RPMI8226 (cell line): Measurements from ENCODE around the gene CXorf49.
"Not testable (repeated sequence)": the region's sequence is repeated elsewhere in the genome, so short reads cannot be mapped to it uniquely, and the experiment has no call there.

Source experiments
- DNase-seq: peaks from one replicate; pipeline ENCODE4 v3.0.0-alpha.2; 2015

CXorf49 gene

GRCh38 chrX:71718185-71718584, at the start of gene CXorf49:
Gene CXorf49, minus strand, starts transcription at chrX:71718285. Its CDS starts 134 bp downstream, at chrX:71718151.
- DNase-seq = not testable (repeated sequence)

DNA sequence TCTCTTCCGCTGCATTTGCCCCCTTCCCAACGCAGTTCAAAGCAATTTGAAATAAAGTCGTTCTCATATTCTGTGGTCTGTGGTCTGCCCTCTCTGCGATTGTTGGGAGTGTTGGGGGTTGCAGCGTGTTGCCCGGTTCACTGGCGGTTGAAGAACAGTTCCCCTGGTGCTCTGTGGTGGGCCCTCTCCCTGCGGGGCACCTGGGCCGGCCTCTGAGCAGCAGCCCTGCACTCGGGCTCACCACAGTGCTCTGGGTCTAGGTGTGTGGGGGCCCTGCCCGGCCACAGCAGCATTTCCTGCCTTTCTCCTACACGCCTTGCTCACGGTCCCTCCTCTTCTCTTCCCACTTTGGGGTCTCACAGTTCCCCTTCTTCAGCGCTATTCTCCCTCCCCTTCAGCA, 49.0 kb upstream of the CXorf49 start:
- not testable (repeated sequence) for DNase-seq

DNA sequence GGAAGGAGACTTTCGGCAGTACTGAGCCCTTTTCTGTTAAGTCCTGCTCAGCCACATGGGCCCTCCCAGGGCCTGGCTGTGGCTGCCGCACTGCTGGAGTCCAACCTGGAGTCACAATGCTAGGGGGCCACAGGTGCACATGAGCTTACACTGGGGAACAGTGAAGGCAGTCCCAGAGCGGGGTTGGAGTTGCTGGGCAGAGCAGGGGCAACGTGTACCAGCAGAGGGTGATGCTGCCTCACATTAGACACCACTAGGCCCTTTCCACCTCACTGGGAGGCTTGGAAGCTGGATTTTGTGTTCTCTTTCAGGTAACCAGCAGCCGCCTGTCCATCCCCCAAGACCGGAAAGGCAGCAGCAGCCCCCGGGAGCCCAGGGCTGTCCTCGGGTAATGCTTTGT, 47.5 kb upstream of the CXorf49 start:
- not testable (repeated sequence) for DNase-seq

GRCh38 chrX:71764832-71765231, 46.7 kb upstream of the CXorf49 start:
- not testable (repeated sequence) for DNase-seq

DNA sequence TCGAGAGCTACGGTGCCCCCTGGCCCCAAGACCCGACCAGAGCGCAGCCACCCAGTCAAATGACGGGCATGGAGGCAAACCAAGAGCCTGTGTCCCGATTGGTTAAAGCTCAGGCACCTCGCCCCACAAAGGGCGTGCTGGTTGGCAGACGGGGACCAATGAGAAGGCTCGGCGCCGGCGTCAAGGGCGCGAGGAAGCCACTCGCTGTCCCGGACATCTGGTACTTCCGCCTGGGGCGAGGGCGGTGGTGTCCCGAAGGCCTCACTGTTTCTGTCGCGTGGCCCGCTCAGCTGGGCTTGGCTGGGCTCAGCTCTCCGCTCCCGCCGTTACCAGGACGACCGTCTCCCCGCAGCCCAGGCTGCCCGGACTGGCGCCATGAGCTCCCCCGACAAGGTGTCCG, 45.0 kb upstream of the CXorf49 start, which contains the start of gene CXorf49B:
Gene CXorf49B, plus strand, starts transcription at position 301 of the 400 bp plus-strand sequence. Its CDS starts 75 bp downstream, at position 376.
- not testable (repeated sequence) for DNase-seq

- not testable (repeated sequence) for DNase-seq
These were observed 42.7 kb upstream of the CXorf49 start for GRCh38 chrX:71760688-71761281.

DNA sequence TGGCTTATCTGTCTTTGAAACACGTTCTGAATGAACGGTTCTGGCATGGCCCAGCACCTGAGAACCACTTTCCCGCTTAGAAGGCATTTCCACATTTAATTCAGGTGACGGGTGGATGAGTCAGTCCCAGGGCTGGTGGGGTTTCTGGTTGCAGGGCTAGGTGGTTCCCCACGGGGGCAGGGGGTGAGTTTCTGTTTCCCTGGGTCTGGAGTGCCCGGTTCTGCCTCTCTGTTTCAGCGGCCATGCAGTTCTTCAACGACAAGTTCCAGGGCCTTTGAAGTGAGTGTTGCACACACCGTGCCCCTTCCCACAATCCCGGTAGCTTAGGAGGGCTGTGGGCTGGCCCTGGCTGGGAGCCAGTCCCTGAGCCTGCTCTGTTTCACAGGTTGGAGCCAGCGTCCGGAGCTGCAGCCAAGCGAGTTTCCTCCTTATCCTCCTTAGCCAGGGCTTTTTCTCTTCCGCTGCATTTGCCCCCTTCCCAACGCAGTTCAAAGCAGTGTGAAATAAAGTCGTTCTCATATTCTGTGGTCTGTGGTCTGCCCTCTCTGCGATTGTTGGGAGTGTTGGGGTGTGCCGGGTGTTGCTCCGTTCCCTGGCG, 2.3 kb upstream of the CXorf49 start:
- not testable (repeated sequence) for DNase-seq

- DNase-seq = not testable (repeated sequence)
These were observed 1.1 kb upstream of the CXorf49 start for GRCh38 chrX:71719195-71719594.

GRCh38 chrX:71716323-71716722, 1.8 kb downstream of the CXorf49 start:
- not testable (repeated sequence) for DNase-seq

DNA sequence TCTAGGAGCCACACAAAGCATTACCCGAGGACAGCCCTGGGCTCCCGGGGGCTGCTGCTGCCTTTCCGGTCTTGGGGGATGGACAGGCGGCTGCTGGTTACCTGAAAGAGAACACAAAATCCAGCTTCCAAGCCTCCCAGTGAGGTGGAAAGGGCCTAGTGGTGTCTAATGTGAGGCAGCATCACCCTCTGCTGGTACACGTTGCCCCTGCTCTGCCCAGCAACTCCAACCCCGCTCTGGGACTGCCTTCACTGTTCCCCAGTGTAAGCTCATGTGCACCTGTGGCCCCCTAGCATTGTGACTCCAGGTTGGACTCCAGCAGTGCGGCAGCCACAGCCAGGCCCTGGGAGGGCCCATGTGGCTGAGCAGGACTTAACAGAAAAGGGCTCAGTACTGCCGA, 2.5 kb downstream of the CXorf49 start:
- DNase-seq = not testable (repeated sequence)

- not testable (repeated sequence) for DNase-seq
These were observed 4.0 kb downstream of the CXorf49 start for GRCh38 chrX:71714064-71714463.

DNA sequence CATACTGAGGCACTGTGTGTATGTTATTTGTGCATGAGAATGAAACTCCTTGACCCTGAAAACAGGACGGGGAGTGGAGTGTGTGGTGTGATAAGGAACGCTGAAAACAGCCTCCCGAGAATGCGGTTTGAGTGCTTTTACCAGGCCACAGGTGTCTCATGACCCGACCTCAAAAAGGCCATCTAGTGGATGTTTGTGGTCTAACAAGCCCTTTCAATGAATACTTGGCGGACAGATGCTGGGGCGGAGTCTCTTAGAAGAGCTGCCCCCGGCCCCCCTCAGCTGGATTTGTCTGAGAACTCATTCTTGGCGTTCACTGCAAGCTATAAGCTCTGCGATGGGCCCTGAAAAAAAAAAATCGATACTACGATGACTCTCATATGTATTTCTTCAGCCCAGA, 15.2 kb downstream of the CXorf49 start:
- DNase-seq = not testable (repeated sequence)

- not testable (repeated sequence) for DNase-seq
These were observed 19.1 kb downstream of the CXorf49 start for GRCh38 chrX:71699023-71699344.

DNA sequence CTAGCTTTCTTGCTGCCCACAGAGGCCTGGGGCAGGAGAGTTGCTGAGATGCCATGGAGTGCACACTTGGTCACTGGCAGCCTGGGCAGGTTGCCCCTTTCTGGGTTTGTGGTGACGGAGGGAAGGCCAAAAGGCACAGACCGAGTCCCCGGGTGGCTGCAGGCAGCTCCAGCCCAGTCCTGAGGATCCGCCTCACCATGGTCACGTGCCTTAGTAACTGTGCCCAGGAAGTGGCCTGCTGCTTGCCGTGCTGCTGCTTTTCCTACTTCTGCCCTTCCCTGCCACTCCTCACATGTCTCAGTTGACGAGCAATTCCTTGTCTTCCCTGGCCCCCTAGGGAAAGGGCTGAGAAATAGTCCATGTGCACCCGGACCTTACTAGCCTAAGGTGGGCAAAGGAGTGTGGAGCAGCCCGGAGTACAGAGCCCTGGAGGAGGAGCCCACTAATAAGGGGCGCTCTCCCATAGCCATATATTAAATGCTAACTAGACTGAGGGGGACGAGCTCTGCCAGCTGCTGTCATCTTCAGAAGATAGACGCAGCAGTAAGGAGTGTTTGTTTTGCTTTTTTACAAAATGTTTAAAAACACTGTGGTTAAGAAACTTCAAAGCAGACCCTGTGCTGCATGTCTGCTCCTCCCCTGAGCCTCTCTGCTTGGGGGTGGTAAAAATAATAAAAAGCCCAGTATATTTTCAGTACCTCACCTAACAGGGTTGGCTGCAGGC, 19.6 kb downstream of the CXorf49 start:
- DNase-seq = not testable (repeated sequence)

GRCh38 chrX:71697466-71698298, 20.4 kb downstream of the CXorf49 start:
- not testable (repeated sequence) for DNase-seq

DNA sequence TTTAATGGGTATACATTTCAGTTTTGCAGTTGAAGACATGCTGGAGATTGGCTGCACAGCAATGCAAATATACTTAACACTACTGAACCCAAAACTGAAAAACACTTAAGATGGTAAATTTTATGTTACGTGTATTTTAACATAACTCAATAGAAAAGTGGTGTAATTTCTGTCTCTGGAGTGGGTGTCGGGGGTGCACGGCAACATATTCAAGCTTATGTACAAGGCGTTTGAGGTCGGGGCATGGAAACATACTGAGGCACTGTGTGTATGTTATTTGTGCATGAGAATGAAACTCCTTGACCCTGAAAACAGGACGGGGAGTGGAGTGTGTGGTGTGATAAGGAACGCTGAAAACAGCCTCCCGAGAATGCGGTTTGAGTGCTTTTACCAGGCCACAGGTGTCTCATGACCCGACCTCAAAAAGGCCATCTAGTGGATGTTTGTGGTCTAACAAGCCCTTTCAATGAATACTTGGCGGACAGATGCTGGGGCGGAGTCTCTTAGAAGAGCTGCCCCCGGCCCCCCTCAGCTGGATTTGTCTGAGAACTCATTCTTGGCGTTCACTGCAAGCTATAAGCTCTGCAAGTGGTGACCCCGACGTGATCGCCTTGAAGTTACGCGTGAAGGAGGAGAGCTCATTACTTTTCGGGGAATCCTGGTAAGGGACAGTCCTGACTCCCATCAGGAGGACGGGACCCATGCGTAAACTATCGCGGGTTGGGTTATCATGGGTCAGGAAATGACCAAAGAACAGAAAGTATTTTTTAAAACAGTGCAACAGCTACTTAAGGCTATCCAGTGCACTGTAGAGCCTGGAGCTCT, 21.2 kb downstream of the CXorf49 start:
- DNase-seq = not testable (repeated sequence)

DNA sequence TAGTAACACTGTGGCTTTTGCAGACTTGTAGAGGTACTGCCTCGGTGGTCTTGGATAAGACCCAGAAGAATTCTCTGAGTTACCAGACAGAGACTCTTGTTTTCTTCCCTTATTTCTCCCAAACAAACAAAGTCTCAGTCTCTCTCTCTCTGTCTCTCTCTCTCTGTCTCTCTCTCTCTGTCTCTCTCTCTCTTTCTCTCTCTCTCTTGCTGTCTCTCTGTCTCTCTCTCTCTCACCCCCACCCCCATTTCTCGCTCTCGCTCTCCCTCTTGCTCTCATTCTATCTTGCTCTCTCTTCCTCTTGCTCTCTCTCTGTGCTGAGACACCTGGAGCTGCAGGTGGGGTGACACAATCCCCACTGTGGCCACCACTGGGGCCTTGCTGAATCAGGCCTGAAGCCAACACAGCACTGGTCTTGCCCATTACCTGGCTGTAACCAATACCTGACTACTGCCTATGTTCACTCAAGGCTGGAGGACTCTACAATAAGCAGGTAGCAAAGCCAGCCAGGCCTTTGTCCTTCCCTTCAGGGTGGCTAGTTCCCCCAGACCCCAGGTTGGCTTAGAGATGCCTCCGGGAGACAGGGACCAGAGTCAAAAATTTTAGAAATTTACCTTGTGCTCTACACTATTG, 38.4 kb downstream of the CXorf49 start:
- no peak for DNase-seq

DNA sequence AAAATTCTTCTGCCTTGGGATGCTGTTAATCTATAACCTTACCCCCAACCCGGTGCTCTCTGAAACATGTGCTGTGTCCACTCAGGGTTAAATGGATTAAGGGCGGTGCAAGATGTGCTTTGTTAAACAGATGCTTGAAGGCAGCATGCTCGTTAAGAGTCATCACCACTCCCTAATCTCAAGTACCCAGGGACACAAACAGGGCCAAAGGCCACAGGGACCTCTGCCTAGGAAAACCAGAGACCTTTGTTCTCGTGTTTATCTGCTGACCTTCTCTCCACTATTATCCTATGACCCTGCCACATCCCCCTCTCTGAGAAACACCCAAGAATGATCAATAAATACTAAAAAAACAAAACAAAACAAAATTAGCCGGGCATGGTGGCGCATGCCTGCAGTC, 40.9 kb downstream of the CXorf49 start:
- DNase-seq = not testable (repeated sequence)

DNA sequence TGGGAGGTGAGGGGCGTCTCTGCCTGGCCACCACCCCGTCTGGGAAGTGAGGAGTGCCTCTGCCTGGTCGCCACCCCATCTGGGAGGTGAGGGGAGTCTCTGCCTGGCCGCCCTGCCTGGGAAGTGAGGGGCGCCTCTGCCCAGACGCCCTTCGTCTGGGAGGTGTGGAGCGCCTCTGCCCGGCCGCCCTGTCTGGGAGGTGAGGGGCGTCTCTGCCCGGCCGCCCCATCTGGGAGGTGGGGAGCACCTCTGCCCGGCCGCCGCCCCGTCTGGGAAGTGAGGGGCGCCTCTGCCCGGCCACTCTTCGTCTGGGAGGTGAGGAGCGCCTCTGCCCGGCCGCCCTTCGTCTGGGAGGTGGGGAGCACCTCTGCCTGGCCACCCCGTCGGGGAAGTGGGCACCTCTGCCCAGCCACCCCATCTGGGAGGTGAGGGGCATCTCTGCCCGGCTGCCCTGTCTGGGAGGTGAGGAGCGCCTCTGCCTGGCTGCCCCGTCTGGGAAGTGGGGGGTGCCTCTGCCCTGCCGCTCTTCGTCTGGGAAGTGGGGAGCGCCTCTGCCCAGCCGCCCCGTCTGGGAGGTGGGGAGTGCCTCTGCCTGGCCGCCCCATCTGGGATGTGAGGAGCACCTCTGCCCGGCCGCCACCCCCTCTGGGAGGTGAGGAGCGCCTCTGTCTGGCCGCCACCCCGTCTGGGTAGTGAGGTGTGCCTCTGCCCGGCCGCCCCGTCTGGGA, 41.9 kb downstream of the CXorf49 start:
- DNase-seq = not testable (repeated sequence)

GRCh38 chrX:71675636-71676035, 42.4 kb downstream of the CXorf49 start:
- not testable (repeated sequence) for DNase-seq

GRCh38 chrX:71671938-71672337, 46.1 kb downstream of the CXorf49 start:
- DNase-seq = no peak
